ENCODE results near the gene PER1.

GRCh38 chr17:8133399-8133798 is 18.8 kb downstream of the PER1 start:
- TF ChIP-seq SP1 (IDR thresholded peaks at IDR 0.05) = no peak
- no peak for TF ChIP-seq NFRKB (IDR thresholded peaks at IDR 0.05)
- no peak for TF ChIP-seq LEF1 (IDR thresholded peaks at IDR 0.05; ENCODE audit: borderline replicate concordance)
- no peak for TF ChIP-seq FOXM1 (IDR thresholded peaks at IDR 0.05; ENCODE audit: borderline replicate concordance)
- no peak for TF ChIP-seq SUZ12 (IDR thresholded peaks at IDR 0.05)
- no peak for TF ChIP-seq FOXA1 (IDR thresholded peaks at IDR 0.05)
- TF ChIP-seq FOXK2 (IDR thresholded peaks at IDR 0.05) = no peak
- no peak for TF ChIP-seq CTBP1 (IDR thresholded peaks at IDR 0.05; ENCODE audit: borderline replicate concordance)
- no peak for TF ChIP-seq BHLHE40 (IDR thresholded peaks at IDR 0.05; ENCODE audit: borderline replicate concordance)
- TF ChIP-seq ARNT (IDR thresholded peaks at IDR 0.05) = no peak
- TF ChIP-seq TARDBP (IDR thresholded peaks at IDR 0.05) = no peak
- no peak for TF ChIP-seq ZNF384 (IDR thresholded peaks at IDR 0.05)
- no peak for TF ChIP-seq HDGF (IDR thresholded peaks at IDR 0.05; ENCODE audit: borderline replicate concordance)
- no peak for TF ChIP-seq L3MBTL2 (conservative IDR thresholded peaks at IDR 0.05)
